Calu3 (cell line): Measurements from ENCODE around the gene SERPIND1. TPM values are rescaled to one million over a fixed set of nuclear protein-coding genes. Genes with fewer than 3 reads are reported as not detected.
"Not testable (repeated sequence)": the region's sequence is repeated elsewhere in the genome, so short reads cannot be mapped to it uniquely, and the experiment has no call there.

ENCODE experiments used
- BruUV-seq: library from RNA; stranded (reverse); fragments of 400-500 nt; replicated peaks from 2 replicates; lab custom pipeline; 2021; lab: Mats Ljungman, UMichigan
- CTCF ChIA-PET: fragments of 300-600 bp; sonication (Branson Sonifier 250); formaldehyde crosslinking; loops from one replicate; lab custom pipeline; 2022; ENCODE audit warnings: antibody characterized with exemption; lab: Charles Lee
- DNase-seq: peaks from one replicate; pipeline ENCODE4 v3.0.0; 2022
- H3K27ac Mint-ChIP-seq: one replicate; pipeline ENCODE4 v1.8.0; 2022; ENCODE audit warnings: mixed read lengths; ENCODE audit not compliant: unreplicated experiment
- H3K27me3 Mint-ChIP-seq: one replicate; pipeline ENCODE4 v1.8.0; 2022; ENCODE audit warnings: mixed read lengths; ENCODE audit not compliant: unreplicated experiment
- H3K36me3 Mint-ChIP-seq: one replicate; pipeline ENCODE4 v1.8.0; 2022; ENCODE audit warnings: mild to moderate bottlenecking, moderate library complexity, mixed read lengths; ENCODE audit not compliant: insufficient read depth, unreplicated experiment
- H3K4me1 Mint-ChIP-seq: one replicate; pipeline ENCODE4 v1.8.0; 2022; ENCODE audit warnings: mild to moderate bottlenecking, low read depth, mixed read lengths; ENCODE audit not compliant: unreplicated experiment
- H3K4me3 Mint-ChIP-seq: one replicate; pipeline ENCODE4 v1.8.0; 2022; ENCODE audit warnings: mild to moderate bottlenecking, low read depth, moderate library complexity, mixed read lengths; ENCODE audit not compliant: unreplicated experiment
- H3K9me3 Mint-ChIP-seq: one replicate; pipeline ENCODE4 v1.8.0; 2022; ENCODE audit warnings: low read depth, mixed read lengths; ENCODE audit not compliant: unreplicated experiment
- CTCF ChIP-seq: fragments of 200-600 bp; IDR thresholded peaks from one replicate; pipeline ENCODE4 v1.8.0; 2022; ENCODE audit warnings: antibody characterized with exemption; ENCODE audit not compliant: unreplicated experiment
- intact Hi-C: fragments of 100-400 bp; cut with micrococcal nuclease; formaldehyde crosslinking; loops from one replicate; pipeline ENCODE4 v1.10.0; 2022; ENCODE audit not compliant: unreplicated experiment
- total RNA-seq: library from RNA; stranded (reverse); gene quantifications from 2 replicates; pipeline ENCODE4 v1.2.3, GENCODE V29; 2022

The SERPIND1 gene
- total RNA-seq, 1 experiment from 2014 or later: not detected

- Mint-ChIP-seq H3K27ac (no peak overlapping the region), H3K36me3 (peaks cover 24% of the 10 kb centered on the region), H3K4me1 (no peaks in the 10 kb centered on the region), H3K27me3 (no peaks in the 10 kb centered on the region), H3K4me3 (no peak overlapping the region), H3K9me3 (no peaks in the 10 kb centered on the region)
- TF ChIP-seq CTCF: no peak
- DNase-seq: no peak
- no TSS peak for BruUV-seq
- CTCF ChIA-PET: no interaction called here
- intact Hi-C loops: no loop called here
Observed at GRCh38 chr22:20818471-20818870, 44.6 kb downstream of the SERPIND1 start.

GRCh38 chr22:20819471-20819870, 45.6 kb downstream of the SERPIND1 start:
- CTCF ChIA-PET: no interaction called here
- intact Hi-C loops: no loop called here
- Mint-ChIP-seq H3K36me3 (peaks cover 15% of the 10 kb centered on the region), H3K4me1 (no peaks in the 10 kb centered on the region), H3K4me3 (no peak overlapping the region), H3K27me3 (no peaks in the 10 kb centered on the region), H3K9me3 (no peaks in the 10 kb centered on the region), H3K27ac (no peak overlapping the region)
- BruUV-seq: no TSS peak
- DNase-seq: no peak
- no peak for TF ChIP-seq CTCF

GRCh38 chr22:20821717-20822239, 47.9 kb downstream of the SERPIND1 start:
- intact Hi-C loops, DNase-seq, BruUV-seq, H3K27ac Mint-ChIP-seq, H3K27me3 Mint-ChIP-seq, H3K36me3 Mint-ChIP-seq, H3K4me3 Mint-ChIP-seq, H3K4me1 Mint-ChIP-seq, H3K9me3 Mint-ChIP-seq: not testable (repeated sequence)
- CTCF ChIA-PET: interaction anchor here (0.6 to 1.0 kb wide), 2 partner anchors 23 to 39 kb away, joined by 3 read pairs; no protein-coding TSS in a partner anchor

- Mint-ChIP-seq H3K4me3 (no peak overlapping the region), H3K27ac (no peak overlapping the region), H3K36me3 (peaks cover 8% of the 10 kb centered on the region), H3K4me1 (no peaks in the 10 kb centered on the region), H3K9me3 (no peaks in the 10 kb centered on the region), H3K27me3 (no peaks in the 10 kb centered on the region)
- no peak for DNase-seq
- intact Hi-C loops: no loop called here
- CTCF ChIA-PET: interaction anchor here (0.6 to 1.0 kb wide), 2 partner anchors 22 to 38 kb away, joined by 3 read pairs; no protein-coding TSS in a partner anchor
- TF ChIP-seq CTCF: no peak
- no TSS peak for BruUV-seq
Observed at GRCh38 chr22:20822240-20822639, 48.3 kb downstream of the SERPIND1 start.

GRCh38 chr22:20823264-20823663, 49.4 kb downstream of the SERPIND1 start:
- Mint-ChIP-seq H3K36me3 (peaks cover 8% of the 10 kb centered on the region), H3K9me3 (no peaks in the 10 kb centered on the region), H3K4me1 (no peaks in the 10 kb centered on the region), H3K4me3 (no peak overlapping the region), H3K27me3 (no peaks in the 10 kb centered on the region), H3K27ac (no peak overlapping the region)
- TF ChIP-seq CTCF: no peak
- DNase-seq: no peak
- CTCF ChIA-PET: no interaction called here
- intact Hi-C loops: no loop called here
- BruUV-seq: no TSS peak

GRCh38 chr22:20825216-20825615, 51.3 kb downstream of the SERPIND1 start:
- BruUV-seq, intact Hi-C loops, H3K36me3 Mint-ChIP-seq, H3K27ac Mint-ChIP-seq, H3K27me3 Mint-ChIP-seq, H3K4me3 Mint-ChIP-seq, H3K4me1 Mint-ChIP-seq, DNase-seq, H3K9me3 Mint-ChIP-seq: not testable (repeated sequence)
- CTCF ChIA-PET: interaction anchor here (0.6 kb wide), 1 partner anchor 74 kb away, joined by 6 read pairs; no protein-coding TSS in a partner anchor
